HepG2 (cell line): ENCODE results near the gene SOBP. TPM values are rescaled to one million over a fixed set of nuclear protein-coding genes. Genes with fewer than 3 reads are reported as not detected.
A peak's percentile ranks its signal among the peaks of the same experiment; 100 is the strongest.

Source experiments
- ARID5B ChIP-seq: IDR thresholded peaks from 2 replicates; pipeline ENCODE4 v1.4.0; 2020; ENCODE audit warnings: mild to moderate bottlenecking, missing genetic modification reagents
- BRD4 ChIP-seq: sonication (generic); formaldehyde crosslinking; IDR thresholded peaks from 2 replicates; pipeline ENCODE4 v1.4.0; 2020; ENCODE audit warnings: missing genetic modification reagents
- CEBPB ChIP-seq: IDR thresholded peaks from 2 replicates; pipeline ENCODE4 v1.6.1; 2011; ENCODE audit warnings: low read depth, low read length, improper control_type of control experiment, borderline replicate concordance
- GTF3A ChIP-seq: sonication (generic); formaldehyde crosslinking; conservative IDR thresholded peaks from 2 replicates; pipeline ENCODE4 v1.4.0; 2020; ENCODE audit warnings: mild to moderate bottlenecking, missing genetic modification reagents
- IKZF1 ChIP-seq: fragments of 450-650 bp; IDR thresholded peaks from 2 replicates; pipeline ENCODE4 v1.7.1; 2016
- JARID2 ChIP-seq: sonication (generic); formaldehyde crosslinking; IDR thresholded peaks from 2 replicates; pipeline ENCODE4 v1.8.1; 2023; ENCODE audit warnings: missing genetic modification reagents, inconsistent platforms; ENCODE audit not compliant: insufficient replicate concordance
- MED1 ChIP-seq: sonication (generic); formaldehyde crosslinking; IDR thresholded peaks from 2 replicates; pipeline ENCODE4 v1.4.0; 2020; ENCODE audit warnings: missing genetic modification reagents
- MXD1 ChIP-seq: sonication (generic); formaldehyde crosslinking; IDR thresholded peaks from 2 replicates; pipeline ENCODE4 v1.4.0; 2020; ENCODE audit warnings: mild to moderate bottlenecking, missing genetic modification reagents
- TEAD2 ChIP-seq: sonication (generic); formaldehyde crosslinking; IDR thresholded peaks from 2 replicates; pipeline ENCODE4 v1.9.0; 2021; ENCODE audit warnings: missing genetic modification reagents
- TFDP2 ChIP-seq: sonication (generic); formaldehyde crosslinking; IDR thresholded peaks from 2 replicates; pipeline ENCODE4 v1.4.0; 2020; ENCODE audit warnings: missing genetic modification reagents
- THAP11 ChIP-seq: IDR thresholded peaks from 2 replicates; pipeline ENCODE4 v1.6.1; 2016; ENCODE audit warnings: missing biosample characterization, missing genetic modification reagents
- THAP9 ChIP-seq: sonication (generic); formaldehyde crosslinking; IDR thresholded peaks from 2 replicates; pipeline ENCODE4; 2020; ENCODE audit warnings: missing genetic modification reagents, mild to moderate bottlenecking, borderline replicate concordance
- YY1 ChIP-seq: IDR thresholded peaks from 2 replicates; pipeline ENCODE4 v1.6.1; 2011; ENCODE audit warnings: low read length, low read depth, moderate library complexity, mild to moderate bottlenecking; ENCODE audit not compliant: insufficient read depth, insufficient replicate concordance
- ZBTB21 ChIP-seq: sonication (generic); formaldehyde crosslinking; IDR thresholded peaks from 2 replicates; pipeline ENCODE4 v1.4.0; 2020; ENCODE audit warnings: missing genetic modification reagents
- ZFP91 ChIP-seq: sonication (generic); formaldehyde crosslinking; IDR thresholded peaks from 2 replicates; pipeline ENCODE4 v1.9.0; 2022; ENCODE audit warnings: missing genetic modification reagents, mild to moderate bottlenecking, borderline replicate concordance
- ZIK1 ChIP-seq: sonication (generic); formaldehyde crosslinking; IDR thresholded peaks from 2 replicates; pipeline ENCODE4 v1.5.0; 2020; ENCODE audit warnings: mild to moderate bottlenecking, low read depth, missing genetic modification reagents, borderline replicate concordance
- ZNF3 ChIP-seq: IDR thresholded peaks from 2 replicates; pipeline ENCODE4 v1.7.0; 2017; ENCODE audit warnings: inconsistent platforms
- ZNF337 ChIP-seq: sonication (generic); formaldehyde crosslinking; IDR thresholded peaks from 2 replicates; pipeline ENCODE4 v1.5.1; 2020; ENCODE audit warnings: missing genetic modification reagents, low read depth, mild to moderate bottlenecking, borderline replicate concordance
- polyA plus RNA-seq, 8 experiments: library from polyadenylated mRNA; depleted of rRNA in 3 of 8; stranded (reverse) in 7 of 8; unstranded in 1 of 8; fragments of >200 nt; fragmentation: Illumina TruSeq in 4 of 8; extraction: Trizol in 4 of 8; gene quantifications; 2 replicates each; pipeline versions ENCODE4 v1.2.1 to v1.2.3, GENCODE V29; 2011 to 2016; ENCODE audit warnings: low read depth in 4 of 8, missing spikeins in 1 of 8, mixed read lengths in 1 of 8; ENCODE audit not compliant: insufficient read depth in 1 of 8
- total RNA-seq, 5 experiments: library from RNA; depleted of rRNA; stranded (reverse); fragments of >200 nt; fragmentation: Illumina TruSeq; extraction: Trizol; gene quantifications; 2 replicates each; pipeline ENCODE4 v1.2.3, GENCODE V29; 2016; ENCODE audit warnings: low read depth in 1 of 5

SOBP gene
- total and polyA plus RNA-seq, 2 of the 13 experiments (the other 11 are each of a cell fraction or from before 2014, with no cell fraction given): 1.5 to 6.9 TPM

GRCh38 chr6:107459283-107460082 lies 30.4 kb upstream of the SOBP start, which contains the start of gene PDSS2 (continued):
- TF ChIP-seq TFDP2 (CRISPR knock-in tag): peak; percentile 51; the same call in 1 of the 2 replicates
- TF ChIP-seq ZFP91 (CRISPR knock-in tag): peak; percentile 84
- TF ChIP-seq GTF3A (CRISPR knock-in tag): 0 out of 2 replicates have a peak, but pooled peaks have one; percentile 73
- TF ChIP-seq ZNF337 (CRISPR knock-in tag): peak; percentile 87; the same call in 1 of the 2 replicates
- no peak for TF ChIP-seq CEBPB
- TF ChIP-seq MED1 (CRISPR knock-in tag): peak; percentile 58
- TF ChIP-seq ZNF3 (CRISPR knock-in tag): peak; percentile 57; the same call in 1 of the 2 replicates
- no peak for TF ChIP-seq ZIK1 (CRISPR knock-in tag)
- peak; percentile 95; the same call in 1 of the 2 replicates for TF ChIP-seq THAP9
- TF ChIP-seq TEAD2 (CRISPR knock-in tag): no peak
- TF ChIP-seq ARID5B (CRISPR knock-in tag): no peak; the same call in none of the 2 replicates
- TF ChIP-seq MXD1 (CRISPR knock-in tag): 0 out of 2 replicates have a peak, but pooled peaks have one; percentile 64
- TF ChIP-seq ZBTB21 (CRISPR knock-in tag): no peak
- TF ChIP-seq YY1: peak; percentile 97
- no peak for TF ChIP-seq IKZF1
- TF ChIP-seq THAP11: peak; percentile 90
- TF ChIP-seq JARID2 (CRISPR knock-in tag): no peak
- peak; percentile 80 for TF ChIP-seq BRD4 (CRISPR knock-in tag)
